Sigmoid colon (tissue), 3 donors: ENCODE results near the gene TTYH3.

Experiments used
- POLR2A ChIP-seq, 2 donors: fragments of 450-650 bp; IDR thresholded peaks; one replicate each; pipeline ENCODE4 v1.6.1; 2016; ENCODE audit warnings: antibody characterized with exemption in 2 of 2, mild to moderate bottlenecking in 2 of 2, moderate library complexity in 2 of 2
- TF ChIP-seq, protein P1 (sequence below), 4 experiments: fragments of 450-650 bp in 3 of 4; fragments of 200-600 bp in 1 of 4; IDR thresholded peaks; one replicate each; pipeline ENCODE4 v1.5.1; 2016 to 2019; ENCODE audit warnings: antibody characterized with exemption in 4 of 4, mild to moderate bottlenecking in 3 of 4, moderate library complexity in 2 of 4

DNA sequence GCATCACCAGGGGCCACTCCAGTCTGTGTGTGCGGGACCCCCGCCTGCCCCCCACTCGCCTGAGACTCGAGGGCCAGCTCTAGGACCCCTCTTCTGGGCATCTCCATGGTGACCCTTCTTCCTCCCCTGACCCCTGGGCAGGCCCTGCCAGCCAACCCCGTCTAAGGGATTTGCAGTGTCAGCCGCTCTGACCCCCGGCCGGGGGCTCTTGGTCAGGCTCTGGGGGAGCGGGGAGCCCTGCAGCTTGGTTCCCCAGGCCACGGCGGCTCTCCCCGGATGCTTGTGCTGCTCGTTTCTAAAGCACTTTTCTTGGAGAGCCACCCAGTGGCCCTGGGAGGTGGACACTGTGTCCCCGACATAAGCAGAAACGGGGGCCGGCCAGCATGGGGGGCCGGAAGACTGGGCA, 5.3 kb downstream of the TTYH3 start:
- TF ChIP-seq, protein P1, sequence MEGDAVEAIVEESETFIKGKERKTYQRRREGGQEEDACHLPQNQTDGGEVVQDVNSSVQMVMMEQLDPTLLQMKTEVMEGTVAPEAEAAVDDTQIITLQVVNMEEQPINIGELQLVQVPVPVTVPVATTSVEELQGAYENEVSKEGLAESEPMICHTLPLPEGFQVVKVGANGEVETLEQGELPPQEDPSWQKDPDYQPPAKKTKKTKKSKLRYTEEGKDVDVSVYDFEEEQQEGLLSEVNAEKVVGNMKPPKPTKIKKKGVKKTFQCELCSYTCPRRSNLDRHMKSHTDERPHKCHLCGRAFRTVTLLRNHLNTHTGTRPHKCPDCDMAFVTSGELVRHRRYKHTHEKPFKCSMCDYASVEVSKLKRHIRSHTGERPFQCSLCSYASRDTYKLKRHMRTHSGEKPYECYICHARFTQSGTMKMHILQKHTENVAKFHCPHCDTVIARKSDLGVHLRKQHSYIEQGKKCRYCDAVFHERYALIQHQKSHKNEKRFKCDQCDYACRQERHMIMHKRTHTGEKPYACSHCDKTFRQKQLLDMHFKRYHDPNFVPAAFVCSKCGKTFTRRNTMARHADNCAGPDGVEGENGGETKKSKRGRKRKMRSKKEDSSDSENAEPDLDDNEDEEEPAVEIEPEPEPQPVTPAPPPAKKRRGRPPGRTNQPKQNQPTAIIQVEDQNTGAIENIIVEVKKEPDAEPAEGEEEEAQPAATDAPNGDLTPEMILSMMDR (IDR thresholded peaks at IDR 0.05) = no peak
- no peak for TF ChIP-seq POLR2A (IDR thresholded peaks at IDR 0.05)
